Measurements from ENCODE around the gene CTTNBP2. TPM values are rescaled to one million over a fixed set of nuclear protein-coding genes. Genes with fewer than 3 reads are reported as not detected.

CTTNBP2 gene
- total RNA-seq, 2 donors from 2014 or later = 1.5 to 1.8 TPM

- intact Hi-C loops (cut with DNase I) = no loop called here
- DNase-seq = no peak
- no peaks in the 10 kb centered on the region for H3K4me1 ChIP-seq
- TF ChIP-seq CTCF (IDR thresholded peaks at IDR 0.05) = no peak
- no peak overlapping the region for H3K4me3 ChIP-seq
- H3K9me3 ChIP-seq = no peaks in the 10 kb centered on the region
- H3K27ac ChIP-seq = no peak overlapping the region
- no peaks in the 10 kb centered on the region for H3K36me3 ChIP-seq
- H3K27me3 ChIP-seq = no peaks in the 10 kb centered on the region
- no peak overlapping the region for H3K9ac ChIP-seq (ENCODE audit: low read depth in 2 of 2, low read length in 2 of 2)
These were observed 100.8 kb downstream of the CTTNBP2 start for GRCh38 chr7:117772421-117772820.

GRCh38 chr7:117771756-117772155 lies 101.5 kb downstream of the CTTNBP2 start:
- Histone ChIP-seq H3K36me3 (no peaks in the 10 kb centered on the region), H3K4me1 (no peaks in the 10 kb centered on the region), H3K27me3 (no peaks in the 10 kb centered on the region)

DNA sequence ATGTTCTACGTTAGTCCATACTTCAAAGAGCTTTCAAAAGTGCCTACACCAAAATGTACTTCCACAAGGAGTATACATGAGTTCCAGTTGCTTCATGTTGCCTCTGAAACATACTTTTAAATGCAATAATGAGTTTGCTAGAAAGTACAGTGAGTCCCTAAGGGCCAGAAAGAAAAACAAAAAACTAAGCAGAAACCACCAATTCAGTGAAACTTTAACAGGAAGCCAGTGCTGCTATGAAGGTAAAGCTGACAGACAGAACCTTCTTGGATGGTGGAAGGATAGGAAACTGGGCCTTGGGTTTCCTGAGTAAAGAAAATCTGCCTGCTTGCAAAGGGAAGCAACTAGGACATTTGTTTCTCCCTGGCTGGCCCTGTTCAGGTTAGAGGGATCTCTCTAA lies 104.2 kb downstream of the CTTNBP2 start:
- no peaks in the 10 kb centered on the region for H3K36me3 ChIP-seq
- H3K9ac ChIP-seq (ENCODE audit: low read depth in 2 of 2, low read length in 2 of 2) = no peak overlapping the region
- no peaks in the 10 kb centered on the region for H3K27me3 ChIP-seq
- no peak overlapping the region for H3K4me3 ChIP-seq
- H3K9me3 ChIP-seq = no peaks in the 10 kb centered on the region
- intact Hi-C loops (cut with DNase I) = no loop called here
- H3K4me1 ChIP-seq = no peaks in the 10 kb centered on the region
- no peak overlapping the region for H3K27ac ChIP-seq
- no peak for DNase-seq
- no peak for TF ChIP-seq CTCF (IDR thresholded peaks at IDR 0.05)

More at GRCh38 chr7:117771756-117772155, 101.5 kb downstream of the CTTNBP2 start:
- DNase-seq = no peak
- TF ChIP-seq CTCF (IDR thresholded peaks at IDR 0.05) = no peak
- no peaks in the 10 kb centered on the region for H3K9me3 ChIP-seq
- intact Hi-C loops (cut with DNase I) = no loop called here
- H3K27ac ChIP-seq = no peak overlapping the region
- no peak overlapping the region for H3K9ac ChIP-seq (ENCODE audit: low read depth in 2 of 2, low read length in 2 of 2)
- H3K4me3 ChIP-seq = no peak overlapping the region

GRCh38 chr7:117767951-117768350 lies 105.3 kb downstream of the CTTNBP2 start:
- no peak for DNase-seq
- Histone ChIP-seq H3K36me3 (no peaks in the 10 kb centered on the region), H3K4me3 (no peak overlapping the region), H3K27ac (no peak overlapping the region), H3K9me3 (no peaks in the 10 kb centered on the region), H3K27me3 (no peaks in the 10 kb centered on the region), H3K9ac (ENCODE audit: low read depth in 2 of 2, low read length in 2 of 2) (no peak overlapping the region), H3K4me1 (no peaks in the 10 kb centered on the region)
- intact Hi-C loops (cut with DNase I) = no loop called here
- no peak for TF ChIP-seq CTCF (IDR thresholded peaks at IDR 0.05)

DNA sequence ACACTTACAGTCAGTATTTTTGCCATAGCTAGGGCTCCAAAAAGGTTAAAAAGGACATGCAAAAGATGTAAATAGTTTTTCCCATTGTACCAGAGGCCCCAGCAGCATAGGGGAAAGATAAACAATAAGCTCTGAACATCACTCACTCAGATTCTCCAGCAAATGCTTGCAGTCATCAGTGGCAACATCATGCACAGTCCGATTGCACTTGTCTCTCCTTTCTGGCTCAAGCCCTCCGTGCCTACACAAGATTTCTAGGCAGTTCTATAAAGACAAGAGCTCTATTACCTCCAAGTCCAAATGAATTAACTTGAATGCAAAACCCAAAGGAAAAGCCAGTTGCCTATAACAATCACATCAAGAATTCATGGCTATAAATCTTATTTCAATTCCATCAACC lies 106.3 kb downstream of the CTTNBP2 start:
- H3K9me3 ChIP-seq = no peaks in the 10 kb centered on the region
- no peaks in the 10 kb centered on the region for H3K36me3 ChIP-seq
- no peak overlapping the region for H3K4me3 ChIP-seq
- H3K27ac ChIP-seq = no peak overlapping the region
- no peak overlapping the region for H3K9ac ChIP-seq (ENCODE audit: low read depth in 2 of 2, low read length in 2 of 2)
- intact Hi-C loops (cut with DNase I) = no loop called here
- H3K27me3 ChIP-seq = no peaks in the 10 kb centered on the region
- DNase-seq = no peak
- no peaks in the 10 kb centered on the region for H3K4me1 ChIP-seq
- no peak for TF ChIP-seq CTCF (IDR thresholded peaks at IDR 0.05)

GRCh38 chr7:117764031-117764430 lies 109.2 kb downstream of the CTTNBP2 start:
- no peaks in the 10 kb centered on the region for H3K4me1 ChIP-seq
- no peak for TF ChIP-seq CTCF (IDR thresholded peaks at IDR 0.05)
- intact Hi-C loops (cut with DNase I) = no loop called here
- no peaks in the 10 kb centered on the region for H3K9me3 ChIP-seq
- no peak overlapping the region for H3K9ac ChIP-seq (ENCODE audit: low read depth in 2 of 2, low read length in 2 of 2)
- no peak overlapping the region for H3K4me3 ChIP-seq
- no peak overlapping the region for H3K27ac ChIP-seq
- DNase-seq = no peak
- H3K27me3 ChIP-seq = no peaks in the 10 kb centered on the region
- no peaks in the 10 kb centered on the region for H3K36me3 ChIP-seq
